GM12864 (cell line): Measurements from ENCODE around the gene DOCK2.

ENCODE experiments used
- DNase-seq: peaks from one replicate; pipeline ENCODE4 v3.0.0-alpha.2; 2011; ENCODE audit warnings: low read depth
- H3K4me3 ChIP-seq: 2 replicates; pipeline ENCODE4 v1.5.1; 2011; ENCODE audit warnings: mild to moderate bottlenecking, low read depth, low read length, control low read depth
- CTCF ChIP-seq: IDR thresholded peaks from 2 replicates; pipeline ENCODE4 v1.5.1; 2011; ENCODE audit warnings: low read depth, mild to moderate bottlenecking, moderate library complexity, low read length, control low read depth, inconsistent platforms; ENCODE audit errors: missing control alignments

Gene DOCK2

DNA sequence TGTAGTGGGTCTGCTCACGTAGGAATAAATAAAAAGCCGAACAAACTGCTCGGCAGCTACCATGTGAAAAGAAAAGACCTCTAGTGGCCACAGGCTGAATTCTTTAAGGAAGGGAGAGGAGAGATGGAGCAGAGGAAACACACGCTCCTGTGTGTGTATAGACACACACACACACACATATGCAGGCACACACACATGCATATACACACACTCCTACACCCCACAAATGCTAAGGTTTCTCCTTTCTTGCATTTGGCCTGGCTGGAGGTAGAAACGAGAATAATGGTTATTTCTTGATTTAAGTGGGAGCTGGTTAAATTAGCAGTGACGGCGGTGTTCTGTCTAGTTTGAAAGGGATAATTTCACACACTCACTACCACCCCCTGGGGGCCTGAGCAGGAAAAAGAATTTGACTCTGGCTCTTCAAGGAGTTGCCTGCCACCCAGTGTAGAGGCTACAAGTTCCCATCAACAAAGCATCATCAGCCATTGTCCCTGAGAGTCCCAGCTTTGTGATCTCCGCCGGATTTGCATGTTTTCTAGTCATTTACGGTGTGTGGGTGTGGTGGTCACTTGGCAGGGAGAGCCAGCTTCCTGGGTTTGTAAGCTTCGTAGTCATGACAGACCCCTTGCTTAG, 343.5 kb downstream of the DOCK2 start, which contains the start of gene INSYN2B:
TSS of gene INSYN2B (minus strand) at position 78 of the 636 bp plus-strand sequence. CDS start 96,597 bp downstream, outside the sequence.
- peak; percentile 54 for TF ChIP-seq CTCF
- H3K4me3 ChIP-seq, result no peak within 1 kb of the TSS
- peak; percentile 24 for DNase-seq

- no peak for TF ChIP-seq CTCF
- no peak for DNase-seq
- H3K4me3 ChIP-seq, result no peak overlapping the region
Measured at GRCh38 chr5:169988206-169988605, 351.1 kb downstream of the DOCK2 start.

DNA sequence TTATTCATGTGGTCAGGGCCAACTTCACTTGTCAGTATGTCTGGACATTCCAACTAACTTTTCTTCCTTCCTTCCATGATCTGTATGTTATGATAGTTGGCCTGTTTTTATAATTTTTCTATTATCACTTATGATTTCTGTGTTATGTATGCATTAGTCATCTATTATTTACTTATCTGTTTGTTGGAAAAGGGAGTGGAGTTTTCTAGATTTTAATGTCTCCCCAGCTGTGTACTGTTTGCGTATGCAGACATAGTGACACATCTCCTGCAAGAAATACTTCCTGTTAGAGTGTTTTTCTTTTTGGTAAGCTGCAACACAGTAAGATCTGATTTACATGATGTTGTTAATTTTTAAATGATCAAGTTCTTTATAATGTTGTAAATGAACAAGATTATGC, 351.9 kb downstream of the DOCK2 start:
- TF ChIP-seq CTCF, result no peak
- DNase-seq, result no peak
- H3K4me3 ChIP-seq, result no peak overlapping the region

DNA sequence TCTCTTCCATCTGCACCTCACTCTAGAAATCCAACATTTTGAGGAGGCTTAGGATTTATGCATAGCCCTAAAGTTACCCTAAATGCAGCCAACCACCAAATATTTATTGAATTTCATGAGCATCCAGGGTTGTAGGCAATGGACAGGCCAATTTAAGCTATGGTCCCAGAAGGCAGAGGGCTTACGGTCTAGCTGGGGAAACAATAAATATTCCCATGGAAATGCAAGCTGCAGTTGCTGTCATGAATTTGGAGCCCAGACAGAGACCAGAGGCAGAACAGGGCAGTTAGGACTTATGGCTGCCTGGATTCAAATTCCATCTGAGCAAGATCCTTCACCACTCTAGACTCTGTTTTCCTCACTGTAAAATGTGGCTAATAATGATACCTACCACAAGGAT, 352.3 kb downstream of the DOCK2 start:
- no peak for TF ChIP-seq CTCF
- no peak for DNase-seq
- no peak overlapping the region for H3K4me3 ChIP-seq

- no peak for DNase-seq
- no peak overlapping the region for H3K4me3 ChIP-seq
- no peak for TF ChIP-seq CTCF
Measured at GRCh38 chr5:169991115-169991869, 354.2 kb downstream of the DOCK2 start.

GRCh38 chr5:169992789-169993484, 355.9 kb downstream of the DOCK2 start:
- DNase-seq, result no peak
- TF ChIP-seq CTCF, result no peak
- no peak overlapping the region for H3K4me3 ChIP-seq

- no peak overlapping the region for H3K4me3 ChIP-seq
- TF ChIP-seq CTCF, result no peak
- no peak for DNase-seq
Measured at GRCh38 chr5:169993485-169993790, 356.4 kb downstream of the DOCK2 start.
